H1 (cell line): Measurements from ENCODE around the gene SARS2. TPM values are rescaled to one million over a fixed set of nuclear protein-coding genes. Genes with fewer than 3 reads are reported as not detected.
A peak's percentile ranks its signal among the peaks of the same experiment; 100 is the strongest.

Source experiments
- CTCF ChIA-PET: fragments of 300-600 bp; sonication (Branson Sonifier 250); formaldehyde crosslinking; loops from one replicate; lab custom pipeline; 2021; ENCODE audit not compliant: partially characterized antibody; lab: Charles Lee
- POLR2A ChIA-PET: fragments of 300-600 bp; sonication (Branson Sonifier 250); formaldehyde crosslinking; loops from one replicate; lab custom pipeline; 2021; ENCODE audit warnings: inconsistent platforms; ENCODE audit not compliant: partially characterized antibody; lab: Charles Lee
- DNase-seq, 2 experiments: peaks; one replicate each; pipeline versions ENCODE4 v3.0.0 to v3.0.0-alpha.2; 2010 to 2022; ENCODE audit warnings: low spot score in 2 of 2, low read depth in 1 of 2, mixed read lengths in 1 of 2
- FAIRE-seq: peaks from 2 replicates; lab custom pipeline; 2011; peaks lifted over from hg19 to GRCh38; lab: Jason Lieb, UNC
- H2AFZ ChIP-seq: 2 replicates; pipeline ENCODE4 v1.8.1; 2012; ENCODE audit warnings: low read length, inconsistent platforms
- H2AK5ac ChIP-seq: 2 replicates; pipeline ENCODE4 v1.6.1; 2013; ENCODE audit warnings: low read depth, low read length
- H2BK120ac ChIP-seq: replicated peaks from 2 replicates; pipeline ENCODE3; 2013; ENCODE audit warnings: low read depth, low read length, inconsistent platforms
- H2BK12ac ChIP-seq: 2 replicates; pipeline ENCODE4 v1.6.1; 2013; ENCODE audit warnings: low read depth, low read length
- H2BK15ac ChIP-seq: 2 replicates; pipeline ENCODE4 v1.6.1; 2013; ENCODE audit warnings: low read length
- H2BK20ac ChIP-seq: 2 replicates; pipeline ENCODE4 v1.6.1; 2013; ENCODE audit warnings: low read length
- H2BK5ac ChIP-seq: 2 replicates; pipeline ENCODE4 v1.6.1; 2013; ENCODE audit warnings: low read depth, low read length
- H3K14ac ChIP-seq: 2 replicates; pipeline ENCODE4 v1.6.1; 2013; ENCODE audit warnings: inconsistent platforms; ENCODE audit not compliant: insufficient read length
- H3K18ac ChIP-seq: 2 replicates; pipeline ENCODE4 v1.6.1; 2013; ENCODE audit warnings: low read length; ENCODE audit errors: extremely low read depth
- H3K23ac ChIP-seq: 2 replicates; pipeline ENCODE4 v1.6.1; 2013; ENCODE audit warnings: inconsistent platforms; ENCODE audit not compliant: insufficient read length
- H3K23me2 ChIP-seq: 2 replicates; pipeline ENCODE4 v1.6.1; 2013; ENCODE audit warnings: low read depth, low read length
- H3K27ac ChIP-seq: 2 replicates; pipeline ENCODE4 v1.6.1; 2011; ENCODE audit warnings: low read depth, low read length, inconsistent platforms
- H3K27me3 ChIP-seq, 4 experiments: replicated peaks in 1 of 4; 1 replicate in 1 of 4; 2 replicates in 3 of 4; pipeline versions ENCODE4 v1.6.1 to v1.8.1; 2011 to 2013; ENCODE audit warnings: low read length in 3 of 4, mild to moderate bottlenecking in 3 of 4, inconsistent platforms in 2 of 4, mixed read lengths in 2 of 4, moderate library complexity in 1 of 4; ENCODE audit not compliant: control insufficient read depth in 3 of 4, insufficient read depth in 3 of 4; ENCODE audit errors: extremely low read depth in 1 of 4
- H3K36me3 ChIP-seq, 4 experiments: 2 replicates each; pipeline versions ENCODE4 v1.6.1 to v1.8.1; 2011 to 2013; ENCODE audit warnings: mild to moderate bottlenecking in 4 of 4, low read length in 3 of 4, moderate library complexity in 2 of 4, control low read depth in 1 of 4, inconsistent platforms in 1 of 4; ENCODE audit not compliant: insufficient read depth in 4 of 4, control insufficient read depth in 2 of 4
- H3K4ac ChIP-seq: replicated peaks from 2 replicates; pipeline ENCODE3; 2013; ENCODE audit warnings: low read length, low read depth, mixed read lengths, inconsistent platforms; ENCODE audit not compliant: insufficient read length
- H3K4me1 ChIP-seq, 4 experiments: replicated peaks in 1 of 4; 1 replicate in 1 of 4; 2 replicates in 3 of 4; pipeline versions ENCODE4 v1.6.1 to v1.8.1; 2011 to 2013; ENCODE audit warnings: low read length in 3 of 4, inconsistent platforms in 2 of 4, mixed read lengths in 1 of 4; ENCODE audit not compliant: insufficient read depth in 4 of 4, control insufficient read depth in 3 of 4
- H3K4me2 ChIP-seq, 2 experiments: 2 replicates each; pipeline versions ENCODE4 v1.6.1 to v1.8.1; 2011 to 2013; ENCODE audit warnings: low read depth in 2 of 2, low read length in 2 of 2, control low read depth in 1 of 2, inconsistent platforms in 1 of 2, mild to moderate bottlenecking in 1 of 2; ENCODE audit not compliant: insufficient read depth in 1 of 2
- H3K4me3 ChIP-seq, 4 experiments: fragments of 200-600, 300-600 bp in 1 of 4; sonication (generic), shearing (Covaris generic), sonication (Bioruptor Twin) in 1 of 4; 2 replicates each; pipeline versions ENCODE4 v1.5.1 to v1.8.1; 2011 to 2016; ENCODE audit warnings: low read length in 4 of 4, low read depth in 3 of 4, control low read depth in 2 of 4, inconsistent platforms in 2 of 4, mild to moderate bottlenecking in 2 of 4, mixed read lengths in 1 of 4, moderate library complexity in 1 of 4; ENCODE audit not compliant: insufficient read depth in 2 of 4; ENCODE audit errors: extremely low read depth in 1 of 4
- H3K56ac ChIP-seq: replicated peaks from 2 replicates; pipeline ENCODE3; 2013; ENCODE audit warnings: low read depth, mild to moderate bottlenecking, mixed read lengths, low read length, inconsistent platforms; ENCODE audit not compliant: insufficient read length
- H3K79me1 ChIP-seq: 2 replicates; pipeline ENCODE4 v1.6.1; 2013; ENCODE audit warnings: low read depth, low read length, control low read depth
- H3K79me2 ChIP-seq, 2 experiments: 2 replicates each; pipeline versions ENCODE4 v1.6.1 to v1.8.1; 2012 to 2013; ENCODE audit warnings: low read length in 2 of 2, mild to moderate bottlenecking in 2 of 2, inconsistent platforms in 1 of 2; ENCODE audit not compliant: insufficient read depth in 2 of 2, control insufficient read depth in 1 of 2
- H3K9ac ChIP-seq, 4 experiments: replicated peaks in 1 of 4; 1 replicate in 1 of 4; 2 replicates in 3 of 4; pipeline versions ENCODE4 v1.6.1 to v1.8.1; 2011 to 2013; ENCODE audit warnings: low read depth in 3 of 4, low read length in 3 of 4, control low read depth in 2 of 4, mild to moderate bottlenecking in 2 of 4, moderate library complexity in 2 of 4, inconsistent platforms in 1 of 4; ENCODE audit errors: extremely low read depth in 1 of 4
- H3K9me3 ChIP-seq, 2 experiments: 2 replicates each; pipeline versions ENCODE4 v1.6.1 to v1.8.1; 2012 to 2013; ENCODE audit warnings: mild to moderate bottlenecking in 2 of 2, moderate library complexity in 2 of 2, control low read depth in 1 of 2, inconsistent platforms in 1 of 2, low read depth in 1 of 2, low read length in 1 of 2, mixed read lengths in 1 of 2; ENCODE audit not compliant: insufficient read depth in 2 of 2
- H4K20me1 ChIP-seq, 2 experiments: replicated peaks in 1 of 2; 2 replicates each; pipeline versions ENCODE3 to v1.8.1; 2011 to 2013; ENCODE audit warnings: inconsistent platforms in 2 of 2, low read length in 2 of 2, mild to moderate bottlenecking in 1 of 2; ENCODE audit not compliant: insufficient read depth in 2 of 2, control insufficient read depth in 1 of 2
- H4K5ac ChIP-seq: 2 replicates; pipeline ENCODE4 v1.6.1; 2013; ENCODE audit warnings: low read length, low read depth, mixed read lengths, inconsistent platforms; ENCODE audit not compliant: insufficient read length
- H4K8ac ChIP-seq: 2 replicates; pipeline ENCODE4 v1.8.0; 2013; ENCODE audit warnings: mild to moderate bottlenecking, moderate library complexity, low read length, inconsistent platforms; ENCODE audit not compliant: insufficient read depth; ENCODE audit errors: extremely low read depth
- H4K91ac ChIP-seq: replicated peaks from 2 replicates; pipeline ENCODE3; 2013; ENCODE audit warnings: low read length, mixed read lengths, inconsistent platforms; ENCODE audit not compliant: insufficient read length
- FOSL1 ChIP-seq: IDR thresholded peaks from 2 replicates; pipeline ENCODE4 v1.6.1; 2011; ENCODE audit warnings: mild to moderate bottlenecking, low read depth, low read length, moderate library complexity; ENCODE audit not compliant: insufficient read depth
- MAX ChIP-seq: IDR thresholded peaks from 2 replicates; pipeline ENCODE4 v1.6.1; 2012; ENCODE audit warnings: inconsistent platforms
- POLR2A ChIP-seq, 2 experiments: IDR thresholded peaks; 1 replicate in 1 of 2; 2 replicates in 1 of 2; pipeline ENCODE4 v1.6.1; 2011; ENCODE audit warnings: low read depth in 2 of 2, low read length in 2 of 2, mild to moderate bottlenecking in 2 of 2; ENCODE audit errors: control extremely low read depth in 1 of 2
- RFX5 ChIP-seq: IDR thresholded peaks from 2 replicates; pipeline ENCODE4 v1.6.1; 2011; ENCODE audit warnings: low read depth, low read length, improper control_type of control experiment, borderline replicate concordance
- SRF ChIP-seq: IDR thresholded peaks from 2 replicates; pipeline ENCODE4 v1.6.1; 2011; ENCODE audit warnings: mild to moderate bottlenecking, low read depth, low read length, moderate library complexity
- WGBS, 2 experiments: shearing (Covaris generic) in 1 of 2; methylation state at CpG; one replicate each; pipeline versions ENCODE4 v1.1.6 to v1.1.7; 2013 to 2015; ENCODE audit warnings: low lambda C conversion rate in 2 of 2, mixed read lengths in 2 of 2, inconsistent platforms in 1 of 2, low coverage in 1 of 2, missing lambda C conversion rate in 1 of 2; ENCODE audit not compliant: insufficient replicate concordance in 2 of 2, insufficient coverage in 1 of 2, insufficient read length in 1 of 2; ENCODE audit errors: extremely low coverage in 1 of 2, missing lambda C conversion rate in 1 of 2; 5-methylcytosine and 5-hydroxymethylcytosine counted together
- polyA plus RNA-seq, 7 experiments: library from polyadenylated mRNA; depleted of rRNA in 3 of 7; stranded (reverse) in 5 of 7; unstranded in 2 of 7; fragments of >200 nt in 5 of 7; fragments of 200-250 nt in 2 of 7; gene quantifications; 1 replicate in 5 of 7; 2 replicates in 1 of 7; 4 replicates in 1 of 7; pipeline versions ENCODE4 v1.2.1 to v1.2.3, GENCODE V29; 2011 to 2013; ENCODE audit warnings: missing spikeins in 2 of 7, mixed read lengths in 2 of 7
- total RNA-seq: library from RNA; stranded (reverse); fragmentation: NEBNext Ultra II Directional; extraction: Animal tissue kit (Norgen Biotek cat#: 25700); gene quantifications from 2 replicates; pipeline ENCODE4 v1.2.1, GENCODE V29; 2021

The SARS2 gene
- total and polyA plus RNA-seq, 2 of the 8 experiments (the other 6 are each of a cell fraction or from before 2014, with no cell fraction given): 68.0 to 102 TPM

GRCh38 chr19:38912600-38913514 is 17.7 kb downstream of the SARS2 start:
- Histone ChIP-seq H3K4ac (no peak overlapping the region), H3K4me1 (peaks cover 0 to 8% (median 1%) of the 10 kb centered on the region in 4 experiments; a peak in 3 of 7 replicates), H2BK12ac (no peak overlapping the region), H4K5ac (no peak overlapping the region), H2BK20ac (no peak overlapping the region), H3K27ac (no peak overlapping the region), H3K79me2 (no peaks in the 10 kb centered on the region), H3K27me3 (no peaks in the 10 kb centered on the region; a peak in 1 of 7 replicates), H4K8ac (peak overlapping the region; percentile 35; the same call in 1 of the 2 replicates), H4K91ac (no peak overlapping the region), H2BK5ac (no peak overlapping the region), H3K14ac (no peak overlapping the region), H3K4me2 (no peak overlapping the region), H3K36me3 (peaks cover 0 to 6% (median under 1%) of the 10 kb centered on the region in 4 experiments; a peak in 3 of 8 replicates), H2BK15ac (no peak overlapping the region), H3K23ac (no peak overlapping the region), H4K20me1 (peaks cover 0 to 3% of the 10 kb centered on the region in 2 experiments), H3K56ac (no peak overlapping the region), H2AK5ac (no peak overlapping the region), H2BK120ac (no peak overlapping the region), H3K18ac (no peak overlapping the region), H3K9me3 (no peaks in the 10 kb centered on the region), H3K79me1 (no peaks in the 10 kb centered on the region), H3K4me3 (no peak overlapping the region), H3K23me2 (no peaks in the 10 kb centered on the region; the same call in 1 of the 2 replicates), H3K9ac (no peak overlapping the region), H2AFZ (no peak overlapping the region)
- no peak for TF ChIP-seq RFX5
- no peak for TF ChIP-seq FOSL1
- TF ChIP-seq MAX: no peak
- TF ChIP-seq POLR2A (IDR thresholded peaks at IDR 0.05; ENCODE audit: control extremely low read depth in 1 of 2, low read depth in 2 of 2, low read length in 2 of 2): 0 out of 3 replicates have a peak, but pooled peaks of 1 of the 2 experiments have one; percentile 3
- TF ChIP-seq SRF: no peak
- WGBS, 2 experiments: 81% methylated on average over 12 of the region's 12 CpGs; no CpG with 5 or more reads in 1 of the 2 experiments
- ChIA-PET CTCF (interaction anchor here (0.5 to 3.6 kb wide), 5 partner anchors 13 to 1678 kb away, joined by 3 to 16 read pairs (median 3); partner anchors contain the start of genes MRPS12, NFKBIB, SARS2 and SIRT2), POLR2A (interaction anchor here (0.7 to 6.7 kb wide), 9 partner anchors 9 to 415 kb away, joined by 3 to 36 read pairs (median 3); partner anchors contain the start of genes MRPS12, NFKBIB and SARS2)
- no peak for FAIRE-seq
- no peak for DNase-seq
